Tongue (tissue), 2 donors: ENCODE measurements around the gene TP53INP2. TPM values are rescaled to one million over a fixed set of nuclear protein-coding genes. Genes with fewer than 3 reads are reported as not detected.
"Not testable (repeated sequence)": the region's sequence is repeated elsewhere in the genome, so short reads cannot be mapped to it uniquely, and the experiment has no call there.

ENCODE experiments used
- DNase-seq: peaks from one replicate; pipeline ENCODE4 v3.0.0-alpha.2; 2015
- total RNA-seq: library from RNA; depleted of rRNA; stranded (reverse); fragments of >200 nt; gene quantifications from one replicate; pipeline ENCODE4 v1.2.3, GENCODE V29; 2014

The TP53INP2 gene
- 10.4 TPM for total RNA-seq

- DNase-seq: peak; percentile 93
Observed at GRCh38 chr20:34704177-34705007, at the start of gene TP53INP2. Gene TP53INP2 (plus strand): TSS chr20:34704344. CDS start chr20:34708740, 4,396 bp downstream.

- not testable (repeated sequence) for DNase-seq
Observed at GRCh38 chr20:34658654-34659053, 45.5 kb upstream of the TP53INP2 start.

GRCh38 chr20:34661811-34662210 lies 42.3 kb upstream of the TP53INP2 start:
- not testable (repeated sequence) for DNase-seq

DNA sequence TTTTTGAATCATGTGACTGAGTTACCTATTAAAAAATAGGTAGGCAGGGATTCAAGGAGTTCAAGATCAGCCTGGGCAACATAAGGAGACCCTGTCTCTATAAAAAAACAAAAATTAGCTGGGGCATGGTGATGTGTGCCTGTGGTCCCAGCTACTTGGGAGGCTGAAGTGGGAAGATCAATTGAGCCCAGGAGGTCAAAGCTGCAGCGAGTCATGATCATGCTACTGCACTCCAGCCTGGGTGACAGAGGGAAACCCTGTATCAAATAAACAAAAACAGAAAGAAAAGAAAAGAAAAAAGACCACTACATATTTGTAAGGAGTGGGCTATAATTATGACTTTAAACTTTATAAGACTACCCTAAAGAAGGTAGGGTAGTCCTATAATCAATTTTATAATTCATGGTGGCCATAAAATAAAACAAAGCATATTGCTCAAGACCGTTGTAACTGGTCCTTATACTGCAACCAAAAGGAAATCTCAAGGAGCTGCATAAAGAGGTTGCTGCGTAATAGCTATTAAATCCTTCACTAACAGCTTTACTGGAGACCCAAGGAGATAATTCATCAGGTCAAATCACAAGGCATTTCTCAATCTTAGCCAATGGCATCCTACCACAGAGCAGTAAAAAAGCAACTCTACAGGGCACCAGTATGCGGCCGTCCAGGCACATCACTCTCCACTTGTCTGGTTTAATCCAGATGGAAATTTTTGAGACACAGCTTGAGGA lies 40.8 kb upstream of the TP53INP2 start:
- DNase-seq: no peak

DNA sequence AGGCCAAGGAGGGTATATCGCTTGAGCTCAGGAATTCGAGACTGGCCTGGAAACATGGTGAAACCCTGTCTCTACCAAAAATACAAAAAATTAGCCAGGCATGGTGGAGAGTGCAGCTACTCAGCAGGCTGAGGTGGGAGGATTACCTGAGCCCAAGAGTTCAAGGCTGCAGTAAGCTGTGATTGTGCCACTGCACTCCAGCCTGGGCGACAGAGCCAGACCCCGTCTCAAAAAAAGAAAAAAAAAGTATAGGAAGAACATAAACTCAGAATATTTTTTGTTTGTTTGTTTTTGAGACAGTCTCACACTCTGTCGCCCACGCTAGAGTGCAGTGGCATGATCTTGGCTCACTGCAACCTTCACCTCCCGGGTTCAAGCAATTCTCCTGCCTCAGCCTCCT lies 39.4 kb upstream of the TP53INP2 start:
- DNase-seq: not testable (repeated sequence)

- DNase-seq: no peak
Observed at GRCh38 chr20:34669094-34669493, 35.0 kb upstream of the TP53INP2 start.

DNA sequence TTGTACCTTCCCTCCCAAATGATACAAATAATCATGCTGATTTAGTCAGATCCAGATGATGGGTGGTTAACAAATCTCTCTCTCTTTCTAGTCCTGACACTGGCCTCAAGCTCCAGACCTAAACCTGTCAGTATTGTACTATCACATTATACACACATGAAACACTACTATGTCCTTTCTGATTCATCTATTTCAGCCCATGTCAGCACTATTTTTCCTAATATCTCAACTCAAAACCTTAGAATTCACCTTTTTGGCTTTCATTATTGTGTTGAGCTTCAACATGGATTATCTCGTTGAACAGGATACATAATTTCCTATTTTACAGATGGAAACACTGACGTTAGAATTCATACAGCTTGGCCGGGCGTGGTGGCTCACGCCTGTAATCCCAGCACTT lies 30.7 kb upstream of the TP53INP2 start:
- no peak for DNase-seq

DNA sequence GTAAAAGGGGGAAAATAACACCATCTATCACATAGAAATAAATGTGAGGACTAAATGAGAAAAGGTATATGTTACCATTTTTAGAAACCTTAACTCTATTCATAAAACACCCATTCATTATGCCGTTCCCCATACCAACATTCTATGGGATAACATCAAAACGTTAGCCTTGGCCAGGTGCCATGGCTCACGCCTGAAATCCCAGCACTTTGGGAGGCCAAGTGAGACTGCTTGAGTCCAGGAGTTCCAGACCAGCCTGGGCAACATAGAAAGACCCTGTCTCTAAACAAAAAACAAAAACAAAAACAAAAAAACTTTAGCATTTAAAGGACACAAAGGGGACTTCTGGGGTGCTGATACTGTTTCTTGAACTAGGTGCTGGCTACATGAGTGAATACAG lies 28.6 kb upstream of the TP53INP2 start:
- no peak for DNase-seq

- no peak for DNase-seq
Observed at GRCh38 chr20:34675993-34676641, 28.0 kb upstream of the TP53INP2 start.

DNA sequence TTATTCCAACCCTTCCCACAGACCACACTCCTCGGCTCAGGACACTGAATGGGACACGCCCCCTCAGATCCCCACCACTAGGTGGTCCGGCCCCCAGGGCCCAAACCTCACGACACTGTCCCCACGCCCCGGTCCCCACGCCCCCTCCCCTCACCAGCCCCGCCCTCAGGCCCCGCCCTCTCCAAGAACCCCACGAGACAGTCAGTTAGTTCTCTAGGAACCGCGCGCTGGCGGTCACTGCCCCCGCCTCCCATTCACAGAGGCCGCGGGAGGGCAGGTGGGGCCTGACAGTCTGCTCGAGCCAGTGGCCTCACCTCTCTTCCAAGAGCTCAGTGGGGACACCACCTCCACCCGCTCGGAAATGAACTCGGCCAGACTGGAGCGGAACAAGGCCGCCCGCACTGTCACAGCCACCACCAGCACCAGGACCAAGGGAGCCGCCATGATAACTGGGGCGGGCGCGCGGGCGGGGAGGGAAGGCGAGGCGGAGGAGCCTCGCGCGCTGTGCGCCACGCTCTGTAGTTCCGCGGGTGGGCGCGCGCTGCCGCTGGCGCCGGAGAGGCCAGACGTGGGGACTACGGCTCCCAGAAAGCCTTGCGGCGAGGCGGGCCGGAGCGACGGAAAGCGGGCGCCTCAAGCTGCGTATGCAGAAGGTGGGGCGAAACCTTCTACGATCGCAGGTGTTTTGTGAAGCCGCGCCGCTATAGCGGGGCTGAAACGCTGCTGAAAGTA lies 27.3 kb upstream of the TP53INP2 start, which contains the start of gene PIGU:
PIGU (minus strand) TSS at position 451 of the 732 bp plus-strand sequence; CDS start at position 444, 7 bp downstream.
- peak; percentile 98 for DNase-seq

- no peak for DNase-seq
Observed at GRCh38 chr20:34680586-34681175, 23.5 kb upstream of the TP53INP2 start.

DNA sequence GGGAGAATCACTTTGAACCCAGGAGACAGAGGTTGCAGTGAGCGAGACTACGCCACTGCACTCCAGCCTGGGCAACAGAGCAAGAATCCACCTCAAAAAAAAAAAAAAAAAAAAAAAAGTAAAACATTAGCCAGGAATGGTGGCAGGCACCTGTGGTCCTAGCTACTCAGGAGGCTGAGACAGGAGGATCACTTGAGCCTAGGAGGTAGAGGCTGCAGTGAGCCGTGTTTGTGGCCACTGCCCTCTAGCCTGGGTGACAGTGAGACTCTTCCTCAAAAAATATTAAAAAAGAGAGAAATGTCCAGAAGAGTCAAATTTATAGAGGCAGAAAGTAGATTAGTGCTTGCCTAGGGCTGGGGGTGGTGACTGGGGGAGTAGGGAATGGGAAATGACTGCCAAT lies 20.5 kb upstream of the TP53INP2 start:
- no peak for DNase-seq

DNA sequence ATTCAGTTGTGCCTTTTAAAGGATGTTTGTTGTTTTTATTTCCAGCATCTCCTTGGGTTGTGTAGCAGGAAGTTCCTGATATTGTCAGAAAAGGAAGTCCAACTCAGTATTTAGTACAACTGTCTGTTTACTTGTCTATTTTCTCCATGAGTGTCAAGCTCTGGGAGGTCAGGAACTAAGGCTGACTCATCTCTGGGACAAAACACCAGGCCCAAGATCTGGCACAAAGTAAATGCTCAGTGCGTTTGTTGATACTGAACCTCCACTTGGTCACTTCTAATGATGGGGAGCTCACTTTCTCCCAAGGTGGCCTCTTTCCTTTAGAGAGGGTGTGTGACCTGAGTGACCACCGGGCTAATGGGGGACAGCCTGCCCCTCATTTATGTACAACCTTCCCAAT lies 14.7 kb upstream of the TP53INP2 start:
- no peak for DNase-seq

- DNase-seq: no peak
Observed at GRCh38 chr20:34691838-34692237, 12.3 kb upstream of the TP53INP2 start.

GRCh38 chr20:34693414-34693813 lies 10.7 kb upstream of the TP53INP2 start:
- no peak for DNase-seq

DNA sequence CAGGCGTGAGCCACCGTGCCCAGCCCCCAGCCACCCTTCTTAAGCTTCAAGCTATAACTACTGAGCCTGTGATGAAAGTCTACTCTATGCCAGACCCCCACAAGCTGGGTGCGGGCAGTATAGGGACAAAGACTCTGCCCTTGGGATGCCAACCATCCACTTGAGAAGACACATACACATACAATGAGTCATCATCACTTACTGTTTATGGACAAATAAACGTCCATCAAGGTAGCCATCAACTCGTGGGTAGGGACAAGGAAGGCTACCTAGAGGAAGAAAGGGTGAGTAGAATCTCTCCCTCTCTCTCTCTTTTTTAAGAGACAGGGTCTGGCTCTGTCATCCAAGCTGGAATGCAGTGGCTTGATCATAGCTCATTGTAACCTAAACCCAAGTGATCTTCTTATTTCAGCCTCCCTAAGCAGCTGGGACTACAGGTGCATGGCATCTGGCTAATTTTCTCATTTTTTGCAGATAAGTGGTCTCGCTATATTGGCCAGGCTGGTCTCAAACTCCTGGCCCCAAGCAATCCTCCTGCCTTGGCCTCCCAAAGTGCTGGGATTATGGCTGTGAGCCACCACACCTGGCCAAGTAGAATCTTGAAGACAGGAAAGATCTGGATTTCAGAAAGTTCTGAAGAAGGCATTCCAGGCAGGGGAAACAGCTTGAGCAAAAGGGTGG lies 2.6 kb upstream of the TP53INP2 start:
- DNase-seq: no peak

DNA sequence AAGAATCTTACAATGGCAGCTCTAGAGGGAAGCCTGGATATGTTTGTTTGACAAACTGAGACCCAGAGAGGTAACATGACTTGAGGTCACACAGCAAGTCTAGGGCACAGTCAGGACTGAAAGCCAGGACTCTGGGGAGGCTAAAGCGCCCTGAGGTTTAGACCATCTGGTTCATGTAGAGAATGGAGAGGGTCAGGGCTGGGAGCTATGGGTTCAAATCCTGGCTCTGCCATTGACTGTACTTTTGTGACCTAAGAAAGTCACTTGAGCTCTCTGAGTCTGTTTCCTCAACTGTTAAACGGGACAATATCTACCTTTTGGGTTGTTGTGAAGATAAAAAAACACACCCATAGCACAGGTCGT lies 1.1 kb upstream of the TP53INP2 start:
- DNase-seq: no peak

GRCh38 chr20:34703424-34704176 lies 544 bp upstream of the TP53INP2 start:
- DNase-seq: peak; percentile 53

GRCh38 chr20:34705008-34705396 lies 858 bp downstream of the TP53INP2 start:
- DNase-seq: no peak
